Stimulated activated CD8-positive, alpha-beta memory T cell treated with anti-CD3 and anti-CD28 coated beads, Interleukin-4, amount 100 ng/mL, for 4 hours (primary cell): ENCODE results near the gene APOBEC4.

Experiments
- DNase-seq, 2 donors: peaks; one replicate each; pipeline ENCODE4 v3.0.0-alpha.2; 2020; ENCODE audit warnings: low read depth in 2 of 2, low spot score in 1 of 2

The APOBEC4 gene

GRCh38 chr1:183604038-183604808, 48.9 kb downstream of the APOBEC4 start:
- DNase-seq: no peak

GRCh38 chr1:183602510-183602909, 50.6 kb downstream of the APOBEC4 start:
- DNase-seq: no peak

GRCh38 chr1:183600634-183601033, 52.5 kb downstream of the APOBEC4 start:
- no peak for DNase-seq

GRCh38 chr1:183600136-183600535, 53.0 kb downstream of the APOBEC4 start:
- DNase-seq: no peak

- no peak for DNase-seq
These were observed 54.7 kb downstream of the APOBEC4 start for GRCh38 chr1:183598386-183598785.

- no peak for DNase-seq
These were observed 55.3 kb downstream of the APOBEC4 start for GRCh38 chr1:183597656-183598347.

GRCh38 chr1:183596500-183596899, 56.6 kb downstream of the APOBEC4 start:
- DNase-seq: no peak
